Omental fat pad (tissue), 4 donors: Measurements from ENCODE around the gene SYT7. TPM values are rescaled to one million over a fixed set of nuclear protein-coding genes. Genes with fewer than 3 reads are reported as not detected.

ENCODE experiments used
- ATAC-seq: fragments of 150-250 bp; one replicate; pipeline ENCODE4 v1.9.1; 2016; ENCODE audit warnings: mild to moderate bottlenecking, moderate library complexity; ENCODE audit not compliant: low FRiP score
- DNase-seq: peaks from one replicate; pipeline ENCODE4 v3.0.0-alpha.2; 2019; ENCODE audit warnings: low spot score
- CTCF ChIP-seq, 3 donors: fragments of 450-650 bp; IDR thresholded peaks; one replicate each; pipeline ENCODE4 v1.5.1; 2016 to 2017; ENCODE audit warnings: antibody characterized with exemption in 3 of 3, mild to moderate bottlenecking in 3 of 3, moderate library complexity in 2 of 3
- total RNA-seq, 4 donors: library from RNA; depleted of rRNA; stranded (reverse); fragments of >200 nt; gene quantifications; one replicate each; pipeline ENCODE4 v1.1.0, GENCODE V29; 2016

SYT7 gene
- total RNA-seq, 4 donors from 2014 or later = 1.6 to 6.6 (median 4.4) TPM

GRCh38 chr11:61599968-61600710, 19.3 kb upstream of the SYT7 start:
- ATAC-seq (no peak), DNase-seq (no peak)
- no peak for TF ChIP-seq CTCF (IDR thresholded peaks at IDR 0.05)

GRCh38 chr11:61598886-61599868, 18.3 kb upstream of the SYT7 start:
- TF ChIP-seq CTCF (IDR thresholded peaks at IDR 0.05) = no peak
- ATAC-seq = peak; percentile 37
- no peak for DNase-seq

DNA sequence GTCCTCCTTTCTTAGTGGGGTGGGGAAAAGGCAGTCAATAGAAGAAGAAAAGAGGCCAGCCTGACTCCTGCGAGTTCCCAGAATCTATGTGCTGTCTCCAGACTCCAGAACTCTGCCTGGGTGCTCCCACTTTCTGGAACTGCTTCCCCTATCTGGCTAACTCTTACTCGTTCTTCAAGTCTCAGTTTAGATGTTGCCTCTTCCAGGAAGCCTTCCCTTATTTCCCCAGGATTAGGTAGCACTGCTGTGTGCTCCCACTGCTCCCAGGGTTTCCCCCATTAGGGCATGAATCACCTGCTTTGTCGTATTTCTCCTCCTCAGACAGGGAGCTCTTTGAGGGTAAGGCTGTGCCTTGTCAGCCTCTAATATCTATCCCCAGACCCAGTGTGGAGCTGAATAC, 17.5 kb upstream of the SYT7 start:
- DNase-seq = no peak
- ATAC-seq = no peak
- no peak for TF ChIP-seq CTCF (IDR thresholded peaks at IDR 0.05)

- ATAC-seq = no peak
- no peak for DNase-seq
- no peak for TF ChIP-seq CTCF (IDR thresholded peaks at IDR 0.05)
These were observed 16.1 kb upstream of the SYT7 start for GRCh38 chr11:61596990-61597389.

DNA sequence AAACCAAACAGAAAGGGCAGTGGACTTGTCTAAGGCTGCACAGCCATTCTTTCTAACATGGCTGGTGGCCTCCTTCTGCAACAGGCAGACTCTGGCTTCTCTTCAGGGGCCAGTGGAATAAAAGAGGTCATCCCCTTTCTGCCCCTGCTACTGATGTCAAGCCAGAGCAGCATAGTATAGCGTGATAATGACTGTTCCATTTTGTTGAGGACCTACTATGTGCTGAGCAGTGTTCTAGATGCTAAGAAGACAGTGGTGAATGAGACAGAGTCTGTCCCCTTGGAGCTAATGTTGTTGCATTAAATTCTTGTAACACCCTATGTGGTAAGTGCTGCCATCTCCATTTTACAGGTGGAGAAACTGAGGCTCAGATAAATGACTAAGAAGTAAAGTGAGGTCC, 15.7 kb upstream of the SYT7 start:
- no peak for ATAC-seq
- TF ChIP-seq CTCF (IDR thresholded peaks at IDR 0.05) = no peak
- no peak for DNase-seq

DNA sequence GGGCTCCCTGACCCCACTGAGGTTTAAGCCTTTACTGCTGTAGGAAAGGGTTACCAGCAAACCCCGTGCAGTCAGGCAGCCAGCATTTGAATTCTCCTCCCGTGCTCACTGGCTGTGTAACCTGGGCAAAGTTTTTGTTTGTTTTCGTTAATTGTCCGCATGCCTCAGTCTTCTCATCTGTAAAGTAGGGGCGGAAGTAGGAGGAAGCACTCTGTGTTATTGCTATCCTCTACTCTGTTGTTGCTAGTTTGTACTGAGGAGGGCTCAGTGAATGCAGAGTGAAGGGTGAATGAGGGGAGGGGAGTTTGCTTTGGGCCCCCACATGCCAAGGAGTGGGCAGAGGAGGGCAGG, 14.0 kb upstream of the SYT7 start:
- TF ChIP-seq CTCF (IDR thresholded peaks at IDR 0.05) = no peak
- ATAC-seq (no peak), DNase-seq (no peak)
